ENCODE data around the gene POLR2F. TPM values are rescaled to one million over a fixed set of nuclear protein-coding genes. Genes with fewer than 3 reads are reported as not detected.

The POLR2F gene
- total RNA-seq: 28.8 and 31.0 TPM in 2 replicates

GRCh38 chr22:37953437-37954179 lies at the start of gene POLR2F, which contains the start of gene C22orf23:
Gene POLR2F, plus strand, starts transcription at chr22:37953699. Its CDS starts 89 bp downstream, at chr22:37953788.
Gene C22orf23, minus strand, starts transcription at chr22:37953601. Its CDS starts 452 bp downstream, at chr22:37953149.

GRCh38 chr22:37905534-37906363 lies 47.8 kb upstream of the POLR2F start, which contains the start of gene MICALL1:
Gene MICALL1, plus strand, starts transcription at chr22:37906297. Its CDS starts 126 bp downstream, at chr22:37906423.

GRCh38 chr22:37983860-37984791 lies 30.6 kb downstream of the POLR2F start, which contains the start of gene SOX10:
Gene SOX10, minus strand, starts transcription at chr22:37984555. Its CDS starts 771 bp downstream, at chr22:37983784.

Other genes starting within 250 kb of the POLR2F start
- gene GCAT, start 145.8 kb upstream of the POLR2F start, total RNA-seq: 11.4 and 29.3 TPM in 2 replicates
- gene GALR3, start 130.3 kb upstream of the POLR2F start, total RNA-seq: not detected in 2 replicates
- gene ANKRD54, start 109.4 kb upstream of the POLR2F start, total RNA-seq: 23.9 and 35.5 TPM in 2 replicates
- gene EIF3L, start 104.3 kb upstream of the POLR2F start, total RNA-seq: 327 and 350 TPM in 2 replicates
- gene MICALL1, start 47.4 kb upstream of the POLR2F start, total RNA-seq: 106 and 183 TPM in 2 replicates
- under 0.01 TPM in 1 of 2 replicates, not detected in the other for gene C22orf23, start 98 bp upstream of the POLR2F start, total RNA-seq
- not detected in 2 replicates for gene SOX10, start 30.9 kb downstream of the POLR2F start, total RNA-seq
- 20.0 and 26.4 TPM in 2 replicates for gene PICK1, start 103.7 kb downstream of the POLR2F start, total RNA-seq
- gene SLC16A8, start 130.5 kb downstream of the POLR2F start, total RNA-seq: 0.76 and 1.2 TPM in 2 replicates
- gene BAIAP2L2, start 157.0 kb downstream of the POLR2F start, total RNA-seq: under 0.01 TPM in 1 of 2 replicates, not detected in the other
- 17.4 and 48.3 TPM in 2 replicates for gene PLA2G6, start 228.1 kb downstream of the POLR2F start, total RNA-seq
- 6.7 and 8.2 TPM in 2 replicates for gene MAFF, start 248.3 kb downstream of the POLR2F start, total RNA-seq

All from placental epithelial cell (primary cell).